Central memory CD8-positive, alpha-beta T cell (primary cell): ENCODE data around the gene ATP8B1.

Source experiments
- ATAC-seq: fragments of 150-1000 bp; cut with Tn5 transposase; replicated peaks from 2 replicates; pipeline ENCODE4 v1.10.0; 2022; ENCODE audit warnings: mild to moderate bottlenecking, moderate FRiP score, moderate number of reproducible peaks; ENCODE audit not compliant: poor library complexity, severe bottlenecking; ENCODE audit errors: extremely low read depth
- DNase-seq, 2 donors: peaks; one replicate each; pipeline ENCODE4 v3.0.0; 2021; ENCODE audit warnings: low spot score in 2 of 2
- H3K27ac Mint-ChIP-seq: one replicate; pipeline ENCODE4 v1.8.0; 2022; ENCODE audit warnings: low read depth, mild to moderate bottlenecking, moderate library complexity, mixed read lengths
- H3K27me3 Mint-ChIP-seq: one replicate; pipeline ENCODE4 v1.8.0; 2022; ENCODE audit warnings: mixed read lengths
- H3K36me3 Mint-ChIP-seq: one replicate; pipeline ENCODE4 v1.8.0; 2022; ENCODE audit warnings: mild to moderate bottlenecking, moderate library complexity, mixed read lengths; ENCODE audit not compliant: insufficient read depth
- H3K4me1 Mint-ChIP-seq: one replicate; pipeline ENCODE4 v1.8.0; 2022; ENCODE audit warnings: mixed read lengths
- H3K4me3 Mint-ChIP-seq: one replicate; pipeline ENCODE4 v1.8.0; 2022; ENCODE audit warnings: mild to moderate bottlenecking, moderate library complexity, mixed read lengths
- H3K9me3 Mint-ChIP-seq: one replicate; pipeline ENCODE4 v1.8.0; 2022; ENCODE audit warnings: mixed read lengths

Gene ATP8B1

DNA sequence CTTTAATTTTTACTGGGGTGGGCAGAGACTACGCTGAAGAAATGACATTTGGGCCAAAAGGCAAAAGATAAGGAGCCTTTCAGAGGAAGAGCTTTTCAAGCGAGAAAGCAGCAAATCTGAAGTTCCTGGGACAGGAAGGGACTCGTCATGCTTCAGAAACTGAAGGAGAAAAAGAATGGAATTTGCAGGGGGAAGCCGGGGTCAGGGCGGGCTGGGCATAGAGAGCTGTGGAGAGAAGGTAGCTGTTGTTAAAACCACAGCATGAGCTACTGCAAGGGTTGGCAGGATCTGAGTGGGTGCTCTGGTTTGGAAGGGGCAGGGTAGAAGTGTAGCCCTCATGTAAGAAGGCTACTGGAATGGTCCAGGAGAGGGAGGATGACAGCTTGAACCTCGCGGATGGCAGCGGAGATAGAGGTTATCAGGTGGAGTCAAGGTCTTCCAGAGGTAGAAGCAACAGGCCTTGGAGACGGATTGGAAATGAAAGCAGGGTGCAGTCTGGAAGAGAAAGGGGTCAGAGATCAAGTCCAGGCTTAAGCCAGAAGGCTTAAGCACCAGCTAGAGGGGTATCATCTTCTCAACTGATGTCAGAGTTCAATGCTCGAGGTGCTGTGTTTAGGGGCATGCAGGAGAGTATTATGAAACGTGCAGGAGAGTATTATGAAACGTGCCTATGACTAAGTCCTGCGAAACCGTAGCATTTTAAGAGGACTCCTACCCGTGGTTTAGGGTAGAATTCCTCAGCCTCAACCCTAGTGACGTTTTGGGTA lies 18.9 kb downstream of the ATP8B1 start:
- no peaks in the 10 kb centered on the region for H3K27me3 Mint-ChIP-seq
- no peak overlapping the region for H3K4me3 Mint-ChIP-seq
- H3K27ac Mint-ChIP-seq, result no peak overlapping the region
- DNase-seq, result no peak
- H3K9me3 Mint-ChIP-seq, result no peaks in the 10 kb centered on the region
- no peaks in the 10 kb centered on the region for H3K36me3 Mint-ChIP-seq
- no peaks in the 10 kb centered on the region for H3K4me1 Mint-ChIP-seq
- ATAC-seq, result no peak

DNA sequence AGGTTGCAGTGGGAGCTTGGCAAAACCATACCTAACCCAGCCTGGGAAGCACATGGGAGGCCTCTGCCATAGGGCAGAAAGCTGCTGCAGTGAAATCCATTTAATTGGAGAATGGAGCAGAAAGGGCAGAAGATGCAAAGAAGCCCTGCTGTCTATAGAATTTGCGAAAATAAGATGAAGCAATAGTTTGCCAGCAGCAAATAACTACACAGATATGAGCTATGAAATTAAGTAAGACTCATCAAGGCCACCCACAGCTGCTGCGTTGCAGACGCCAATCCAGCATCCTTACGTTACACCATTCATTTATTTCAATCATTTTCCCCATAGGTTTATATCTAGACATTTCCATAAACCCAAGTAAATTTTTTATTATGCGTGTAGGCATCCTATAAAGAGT lies 21.1 kb downstream of the ATP8B1 start:
- DNase-seq (no peak), ATAC-seq (no peak)
- Mint-ChIP-seq H3K4me1 (no peaks in the 10 kb centered on the region), H3K27ac (no peak overlapping the region), H3K9me3 (no peaks in the 10 kb centered on the region), H3K4me3 (no peak overlapping the region), H3K27me3 (no peaks in the 10 kb centered on the region), H3K36me3 (no peaks in the 10 kb centered on the region)

DNA sequence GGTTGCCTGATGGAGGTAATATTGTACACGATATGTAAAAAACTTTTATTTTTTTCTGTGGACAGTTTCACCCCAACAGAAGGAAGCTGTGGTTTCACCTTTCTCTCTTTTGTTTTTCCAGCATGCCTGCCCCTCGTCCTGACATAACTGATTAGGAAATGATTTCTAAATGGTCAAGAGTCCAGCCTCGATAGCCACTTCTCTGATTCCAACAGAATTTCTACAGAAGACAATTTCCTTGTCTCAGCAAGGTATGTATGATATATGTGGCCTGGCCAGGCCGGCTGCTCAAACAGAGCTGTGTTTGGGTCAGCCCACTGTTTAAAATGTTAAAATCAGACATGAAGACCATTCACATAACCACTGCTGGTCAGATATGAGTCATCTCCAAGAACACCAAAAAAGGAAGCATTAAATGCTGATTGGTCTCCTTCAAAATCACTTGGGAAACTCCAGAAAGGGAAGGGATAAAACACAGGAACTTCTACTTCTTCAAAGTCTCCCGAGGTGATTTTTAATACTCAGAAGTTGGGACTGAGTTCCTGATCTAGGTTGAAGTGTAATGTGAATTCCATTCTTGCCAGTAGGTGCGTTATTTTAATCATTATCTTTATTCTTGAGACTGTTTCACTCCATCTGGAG lies 22.3 kb downstream of the ATP8B1 start:
- peaks cover 5% of the 10 kb centered on the region for H3K4me1 Mint-ChIP-seq
- H3K27me3 Mint-ChIP-seq, result no peaks in the 10 kb centered on the region
- no peak overlapping the region for H3K4me3 Mint-ChIP-seq
- DNase-seq, result no peak
- H3K9me3 Mint-ChIP-seq, result no peaks in the 10 kb centered on the region
- no peaks in the 10 kb centered on the region for H3K36me3 Mint-ChIP-seq
- no peak overlapping the region for H3K27ac Mint-ChIP-seq
- no peak for ATAC-seq

DNA sequence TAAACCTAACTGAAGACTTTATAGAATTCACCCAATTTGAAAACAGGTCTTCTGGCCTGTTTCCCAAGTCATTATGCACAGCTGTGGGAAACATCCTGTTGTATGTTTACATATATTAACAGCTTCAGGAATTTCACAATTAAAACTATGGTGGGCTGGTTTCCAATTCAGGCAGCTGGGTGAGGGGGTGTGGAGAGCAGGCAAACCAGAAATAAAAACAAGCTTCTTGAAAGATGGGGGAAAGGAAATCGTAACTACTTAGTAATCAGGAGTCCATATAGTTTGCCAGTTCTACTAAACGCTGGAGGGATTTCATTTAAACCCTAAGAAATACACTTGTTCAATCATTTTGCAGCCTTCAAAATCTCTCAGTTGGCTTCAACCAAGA lies 22.8 kb downstream of the ATP8B1 start:
- Mint-ChIP-seq H3K9me3 (no peaks in the 10 kb centered on the region), H3K36me3 (no peaks in the 10 kb centered on the region), H3K27me3 (no peaks in the 10 kb centered on the region), H3K27ac (no peak overlapping the region), H3K4me3 (no peak overlapping the region), H3K4me1 (peaks cover 5% of the 10 kb centered on the region)
- DNase-seq (no peak), ATAC-seq (no peak)

DNA sequence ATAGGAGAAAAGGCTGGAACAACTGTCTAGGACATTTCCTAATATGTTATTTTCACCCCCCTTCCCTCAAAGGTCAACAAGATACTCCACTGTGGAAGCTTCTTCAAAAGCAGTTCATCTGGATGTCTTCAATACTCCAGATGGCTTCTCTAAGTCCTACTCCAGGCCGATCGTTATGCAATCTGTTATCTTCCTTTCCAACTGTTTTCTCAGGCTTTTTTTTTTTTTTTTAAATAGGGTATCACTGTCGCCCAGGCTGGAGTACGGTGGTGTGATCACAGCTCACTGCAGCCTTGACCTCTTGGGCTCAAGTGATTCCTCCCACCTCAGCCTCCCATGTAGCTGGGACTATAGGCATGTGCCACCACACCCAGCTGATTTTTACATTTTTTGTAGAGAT lies 26.3 kb downstream of the ATP8B1 start:
- no peaks in the 10 kb centered on the region for H3K9me3 Mint-ChIP-seq
- H3K4me1 Mint-ChIP-seq, result peaks cover 5% of the 10 kb centered on the region
- ATAC-seq (no peak), DNase-seq (no peak)
- H3K27me3 Mint-ChIP-seq, result no peaks in the 10 kb centered on the region
- no peak overlapping the region for H3K27ac Mint-ChIP-seq
- H3K36me3 Mint-ChIP-seq, result no peaks in the 10 kb centered on the region
- H3K4me3 Mint-ChIP-seq, result no peak overlapping the region

DNA sequence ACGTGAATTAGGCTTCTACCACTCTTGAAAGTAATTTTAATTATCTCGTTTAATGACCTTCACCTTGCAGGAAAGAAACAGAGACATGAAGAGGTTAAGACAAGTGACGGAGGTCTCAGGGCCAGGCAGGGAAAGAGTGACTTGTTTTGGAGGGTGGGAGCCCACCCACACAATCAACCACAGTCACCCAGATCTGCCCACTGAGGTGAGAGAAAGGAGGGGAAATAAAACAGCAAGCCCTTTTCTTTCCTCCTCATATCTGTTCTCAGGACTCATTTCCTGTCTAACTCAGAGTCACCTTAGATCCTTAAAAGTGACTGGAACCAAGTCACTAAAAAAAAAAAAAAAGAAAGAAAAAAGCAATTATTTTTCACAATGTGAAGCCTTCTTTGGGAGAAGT lies 26.8 kb downstream of the ATP8B1 start:
- Mint-ChIP-seq H3K4me3 (no peak overlapping the region), H3K36me3 (no peaks in the 10 kb centered on the region), H3K27ac (no peak overlapping the region), H3K27me3 (no peaks in the 10 kb centered on the region), H3K4me1 (peaks cover 5% of the 10 kb centered on the region), H3K9me3 (no peaks in the 10 kb centered on the region)
- no peak for ATAC-seq
- DNase-seq, result no peak

DNA sequence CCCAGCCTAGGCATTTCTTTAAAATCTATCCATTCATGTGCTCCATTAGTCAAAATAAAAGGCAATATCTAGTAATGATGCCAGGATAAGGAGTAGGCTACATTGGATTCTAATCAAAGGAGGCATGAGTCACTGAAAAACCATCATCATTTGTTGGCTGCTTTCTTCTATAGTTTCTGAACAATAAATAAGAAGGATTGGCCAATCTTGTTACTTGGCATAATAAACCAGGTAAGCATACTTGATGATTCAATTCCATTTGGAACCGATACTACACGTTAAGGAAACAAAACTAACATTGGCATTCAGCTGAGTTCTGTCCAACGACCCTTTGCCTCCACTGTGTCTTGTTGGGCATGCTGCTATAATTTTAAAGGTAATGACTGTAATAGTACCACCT lies 27.2 kb downstream of the ATP8B1 start:
- Mint-ChIP-seq H3K9me3 (no peaks in the 10 kb centered on the region), H3K27ac (no peak overlapping the region), H3K27me3 (no peaks in the 10 kb centered on the region), H3K4me1 (peaks cover 5% of the 10 kb centered on the region), H3K36me3 (no peaks in the 10 kb centered on the region), H3K4me3 (no peak overlapping the region)
- ATAC-seq (no peak), DNase-seq (no peak)

DNA sequence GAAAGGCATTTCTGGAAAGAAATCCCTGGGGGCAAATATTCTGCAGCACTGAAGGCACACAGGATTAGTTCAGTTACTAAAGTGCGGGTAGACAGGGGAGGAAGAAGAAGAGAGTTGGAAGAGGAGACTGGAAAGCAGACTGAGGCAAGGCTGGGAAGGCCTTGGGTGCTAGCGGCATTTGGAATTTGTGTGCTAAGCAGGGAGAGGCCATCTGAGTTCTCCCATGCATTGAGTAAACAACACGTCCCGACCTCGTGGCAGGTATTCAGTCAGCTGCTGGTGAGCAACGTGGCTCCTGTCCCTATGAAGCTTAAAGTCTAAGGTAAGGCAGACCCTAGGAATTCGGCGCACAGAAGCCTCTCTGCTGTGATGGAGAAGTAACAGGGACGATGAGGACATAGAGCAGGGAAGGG lies 30.7 kb downstream of the ATP8B1 start:
- no peaks in the 10 kb centered on the region for H3K36me3 Mint-ChIP-seq
- H3K27me3 Mint-ChIP-seq, result no peaks in the 10 kb centered on the region
- ATAC-seq (no peak), DNase-seq (no peak)
- H3K27ac Mint-ChIP-seq, result no peak overlapping the region
- H3K9me3 Mint-ChIP-seq, result no peaks in the 10 kb centered on the region
- no peak overlapping the region for H3K4me3 Mint-ChIP-seq
- peaks cover 5% of the 10 kb centered on the region for H3K4me1 Mint-ChIP-seq

DNA sequence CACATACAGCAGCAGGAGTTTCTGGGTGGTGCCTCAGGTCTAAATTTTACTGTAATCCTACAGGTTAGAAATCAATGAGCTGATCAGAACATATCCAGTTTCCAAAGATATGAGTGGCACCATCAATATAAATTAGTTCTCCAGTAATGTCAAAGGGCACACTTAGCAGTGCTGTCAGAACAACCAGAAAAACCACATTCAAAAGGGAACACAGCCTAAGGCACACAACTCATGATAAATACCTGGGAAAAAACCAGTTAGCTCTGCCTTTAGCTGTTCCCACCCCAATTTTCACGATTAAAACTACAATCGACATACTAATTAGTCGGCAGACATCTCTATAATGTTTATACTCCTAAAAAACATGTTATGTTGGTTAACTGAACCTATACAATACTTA lies 31.5 kb downstream of the ATP8B1 start:
- no peak overlapping the region for H3K27ac Mint-ChIP-seq
- ATAC-seq (no peak), DNase-seq (no peak)
- no peaks in the 10 kb centered on the region for H3K9me3 Mint-ChIP-seq
- peaks cover 5% of the 10 kb centered on the region for H3K4me1 Mint-ChIP-seq
- no peaks in the 10 kb centered on the region for H3K27me3 Mint-ChIP-seq
- no peaks in the 10 kb centered on the region for H3K36me3 Mint-ChIP-seq
- no peak overlapping the region for H3K4me3 Mint-ChIP-seq

DNA sequence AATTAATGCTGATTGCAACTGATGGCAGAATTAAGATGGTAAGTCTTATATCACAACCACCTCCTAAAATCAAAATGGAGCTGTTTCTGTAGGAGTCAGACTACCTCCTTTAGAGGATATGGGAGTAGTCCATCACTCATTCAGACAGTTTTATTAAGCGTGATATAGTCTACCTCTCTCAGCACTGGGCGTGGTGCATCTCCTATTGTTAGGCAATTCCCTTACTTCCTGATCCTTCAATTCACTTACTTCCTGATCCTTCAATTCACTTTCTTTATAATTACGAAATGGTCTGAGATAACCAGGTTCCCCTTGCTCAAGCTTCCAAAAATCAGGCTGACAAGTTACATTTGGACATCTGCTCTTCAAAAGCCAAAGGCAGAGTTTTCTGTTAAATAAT lies 31.9 kb downstream of the ATP8B1 start:
- Mint-ChIP-seq H3K9me3 (no peaks in the 10 kb centered on the region), H3K4me1 (peaks cover 3% of the 10 kb centered on the region), H3K27ac (no peak overlapping the region), H3K4me3 (no peak overlapping the region), H3K36me3 (no peaks in the 10 kb centered on the region), H3K27me3 (no peaks in the 10 kb centered on the region)
- ATAC-seq (no peak), DNase-seq (no peak)

DNA sequence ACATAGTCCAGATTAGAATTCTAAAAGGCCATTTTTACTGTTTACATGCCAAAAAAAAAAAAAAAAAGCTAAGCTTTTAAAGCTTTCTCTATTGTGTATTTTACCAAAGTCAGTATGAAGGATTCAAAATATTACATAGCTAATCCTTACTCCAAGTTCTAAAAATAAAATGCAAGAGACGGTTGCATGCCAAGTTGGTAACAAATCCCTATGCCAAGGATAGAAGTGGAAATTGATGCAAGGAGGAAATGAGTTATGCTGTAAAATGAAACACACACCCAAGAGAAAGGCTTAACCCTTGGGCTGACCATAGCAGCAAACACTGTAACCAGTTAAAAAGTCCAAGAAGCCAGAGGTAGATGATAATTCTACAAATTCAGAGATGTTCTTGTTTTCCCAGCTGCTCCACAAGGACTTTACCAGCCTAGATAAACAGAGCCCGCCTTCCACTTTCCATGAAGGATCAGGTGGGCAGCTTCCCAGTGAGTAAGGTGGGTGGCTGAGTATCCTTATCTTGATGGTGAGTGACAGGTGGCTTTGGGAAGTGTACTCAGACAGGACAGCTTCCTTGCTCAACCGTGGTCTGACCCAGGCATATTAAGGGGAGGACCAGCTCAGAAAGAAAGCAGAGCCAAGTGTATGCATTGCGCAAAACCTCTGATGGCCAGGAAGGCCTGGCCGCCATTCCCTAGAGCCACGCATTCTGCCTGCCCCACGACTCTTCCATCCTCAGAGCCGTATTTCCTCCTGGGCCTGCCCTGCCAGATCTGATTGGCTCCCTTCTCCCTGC lies 34.4 kb downstream of the ATP8B1 start:
- Mint-ChIP-seq H3K4me3 (no peak overlapping the region), H3K27me3 (no peaks in the 10 kb centered on the region), H3K27ac (no peak overlapping the region), H3K36me3 (no peaks in the 10 kb centered on the region), H3K9me3 (no peaks in the 10 kb centered on the region), H3K4me1 (no peaks in the 10 kb centered on the region)
- no peak for ATAC-seq
- no peak for DNase-seq

DNA sequence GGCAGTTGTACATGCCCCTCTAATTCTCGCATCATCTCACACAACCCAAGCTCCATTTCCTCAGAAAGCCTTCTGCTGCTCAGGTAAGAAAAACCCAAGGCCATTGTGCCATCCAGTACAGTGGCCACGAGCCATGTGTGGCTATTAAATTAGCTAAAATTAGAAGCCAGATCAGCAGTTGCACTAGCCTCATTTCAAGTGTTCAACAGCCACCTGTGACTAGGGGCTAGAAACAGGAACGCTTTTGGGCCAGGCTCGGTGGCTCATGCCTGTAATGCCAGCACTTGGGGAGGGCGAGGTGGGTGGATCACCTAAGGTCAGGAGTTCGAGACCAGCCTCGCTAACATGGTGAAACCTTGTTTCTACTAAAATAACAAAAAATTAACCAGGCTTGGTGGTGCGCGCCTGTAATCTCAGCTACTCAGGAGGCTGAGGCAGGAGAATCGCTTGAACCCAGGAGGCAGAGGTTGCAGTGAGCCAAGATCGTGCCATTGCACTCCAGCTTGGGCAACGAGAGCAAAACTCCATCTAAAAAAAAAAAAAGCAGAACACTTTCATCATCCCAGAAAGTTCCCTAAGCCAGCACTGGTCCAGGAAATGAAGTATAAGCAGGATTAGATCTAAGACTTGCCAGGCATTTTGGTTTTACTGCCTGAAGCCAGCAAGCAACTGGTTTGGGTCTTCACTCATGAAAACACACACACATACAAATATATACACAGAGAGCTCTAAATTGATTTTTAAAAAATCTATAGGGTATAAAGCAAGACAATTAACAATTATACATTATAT lies 35.7 kb downstream of the ATP8B1 start:
- no peaks in the 10 kb centered on the region for H3K36me3 Mint-ChIP-seq
- DNase-seq, result no peak
- ATAC-seq, result no peak
- H3K27me3 Mint-ChIP-seq, result no peaks in the 10 kb centered on the region
- no peaks in the 10 kb centered on the region for H3K9me3 Mint-ChIP-seq
- no peak overlapping the region for H3K4me3 Mint-ChIP-seq
- no peaks in the 10 kb centered on the region for H3K4me1 Mint-ChIP-seq
- no peak overlapping the region for H3K27ac Mint-ChIP-seq
